Measurements from ENCODE around the gene EXOC3L2. TPM values are rescaled to one million over a fixed set of nuclear protein-coding genes. Genes with fewer than 3 reads are reported as not detected.

EXOC3L2 gene
- total and polyA plus RNA-seq, 2 of the 8 experiments (the other 6 are each of a cell fraction or from before 2014, with no cell fraction given), result 1.4 to 1.6 TPM

GRCh38 chr19:45271735-45272108 lies 26.5 kb upstream of the EXOC3L2 start (continued):
- no peak for TF ChIP-seq BRCA1 (IDR thresholded peaks at IDR 0.05; ENCODE audit: low read depth, low read length)
- TF ChIP-seq RAD21 (IDR thresholded peaks at IDR 0.05 in 1 of 2, conservative IDR thresholded peaks at IDR 0.05 in 1 of 2; ENCODE audit: low read depth in 2 of 2, low read length in 2 of 2), result no peak
- no peak for TF ChIP-seq TBP (IDR thresholded peaks at IDR 0.05; ENCODE audit: low read depth, low read length)

Measured in H1 (cell line).